ENCODE measurements around the gene ZDHHC8.

The ZDHHC8 gene

GRCh38 chr22:20110359-20110985, 21.1 kb upstream of the ZDHHC8 start:
- CTCF ChIA-PET = interaction anchor here (0.8 to 1.3 kb wide), 5 partner anchors 16 to 146 kb away, joined by 3 to 4 read pairs (median 3); no protein-coding TSS in a partner anchor

GRCh38 chr22:20111045-20111688, 20.4 kb upstream of the ZDHHC8 start:
- DNase-seq (ENCODE audit: extremely low spot score) = peak; percentile 68
- ChIA-PET CTCF (interaction anchor here (0.7 to 1.6 kb wide), 8 partner anchors 17 to 147 kb away, joined by 3 to 4 read pairs (median 3); no protein-coding TSS in a partner anchor), POLR2A (interaction anchor here (0.6 kb wide), 1 partner anchor 86 kb away, joined by 3 read pairs; no protein-coding TSS in a partner anchor)
- TF ChIP-seq CTCF (IDR thresholded peaks at IDR 0.05; ENCODE audit: control extremely low read depth, extremely low read depth, low read depth, missing control alignments) = no peak

More at GRCh38 chr22:20110359-20110985, 21.1 kb upstream of the ZDHHC8 start:
- no peak for DNase-seq (ENCODE audit: extremely low spot score)
- POLR2A ChIA-PET = no interaction called here
- TF ChIP-seq CTCF (IDR thresholded peaks at IDR 0.05; ENCODE audit: control extremely low read depth, extremely low read depth, low read depth, missing control alignments) = no peak

- no peak for TF ChIP-seq CTCF (IDR thresholded peaks at IDR 0.05; ENCODE audit: control extremely low read depth, extremely low read depth, low read depth, missing control alignments)
- ChIA-PET CTCF (interaction anchor here (0.7 to 1.6 kb wide), 3 partner anchors 17 to 142 kb away, joined by 3 to 4 read pairs (median 3); no protein-coding TSS in a partner anchor), POLR2A (no interaction called here)
- DNase-seq (ENCODE audit: extremely low spot score) = no peak
These were observed 19.6 kb upstream of the ZDHHC8 start for GRCh38 chr22:20111689-20112622.

- CTCF ChIA-PET = interaction anchor here (1.4 to 1.6 kb wide), 2 partner anchors 16 to 143 kb away, joined by 3 to 4 read pairs; no protein-coding TSS in a partner anchor
- POLR2A ChIA-PET = no interaction called here
- no peak for DNase-seq (ENCODE audit: extremely low spot score)
- no peak for TF ChIP-seq CTCF (IDR thresholded peaks at IDR 0.05; ENCODE audit: control extremely low read depth, extremely low read depth, low read depth, missing control alignments)
These were observed 18.7 kb upstream of the ZDHHC8 start for GRCh38 chr22:20112623-20113511.

GRCh38 chr22:20113551-20114310, 17.9 kb upstream of the ZDHHC8 start:
- POLR2A ChIA-PET = no interaction called here

More at GRCh38 chr22:20113551-20114310, 17.9 kb upstream of the ZDHHC8 start:
- TF ChIP-seq CTCF (IDR thresholded peaks at IDR 0.05; ENCODE audit: control extremely low read depth, extremely low read depth, low read depth, missing control alignments) = no peak
- CTCF ChIA-PET = no interaction called here
- no peak for DNase-seq (ENCODE audit: extremely low spot score)
